ENCODE measurements around the gene CASP6.

Gene CASP6

GRCh38 chr4:109701566-109702410 is 1.5 kb downstream of the CASP6 start:
- intact Hi-C loops (cut with DNase I; ENCODE audit: low total_unique reads), result loop anchor here (2.0 to 5.0 kb wide), 3 partner anchors 29 to 269 kb away; partner anchors contain the start of genes GAR1, PLA2G12A and SEC24B
- no peaks in the 10 kb centered on the region for H3K27me3 ChIP-seq
- no peaks in the 10 kb centered on the region for H3K9me3 ChIP-seq
- peaks cover 0 to 11% (median 5%) of the 10 kb centered on the region in 4 donors for H3K4me1 ChIP-seq
- DNase-seq, result no peak
- peak overlapping the region; percentile 75 to 80 for H3K4me3 ChIP-seq
- peak overlapping the region; percentile 72 to 82 for H3K27ac ChIP-seq
- H3K36me3 ChIP-seq, result peaks cover 0 to 12% (median 6%) of the 10 kb centered on the region in 3 donors
- TF ChIP-seq CTCF (IDR thresholded peaks at IDR 0.05), result no peak

GRCh38 chr4:109699553-109700225 is 3.6 kb downstream of the CASP6 start:
- H3K4me1 ChIP-seq, result peaks cover 0 to 11% (median 5%) of the 10 kb centered on the region in 4 donors
- intact Hi-C loops (cut with DNase I; ENCODE audit: low total_unique reads), result loop anchor here (5.0 kb wide), 2 partner anchors 118 to 267 kb away; partner anchors contain the start of genes GAR1 and SEC24B
- no peaks in the 10 kb centered on the region for H3K27me3 ChIP-seq
- no peaks in the 10 kb centered on the region for H3K9me3 ChIP-seq
- peaks cover 2 to 33% (median 14%) of the 10 kb centered on the region in 3 donors for H3K36me3 ChIP-seq
- H3K4me3 ChIP-seq, result no peak overlapping the region
- no peak for DNase-seq
- TF ChIP-seq CTCF (IDR thresholded peaks at IDR 0.05), result no peak
- H3K27ac ChIP-seq, result no peak overlapping the region

GRCh38 chr4:109698656-109699055 is 4.6 kb downstream of the CASP6 start:
- intact Hi-C loops (cut with DNase I; ENCODE audit: low total_unique reads), result no loop called here
- peaks cover 0 to 11% (median 5%) of the 10 kb centered on the region in 4 donors for H3K4me1 ChIP-seq
- H3K4me3 ChIP-seq, result no peak overlapping the region
- H3K27me3 ChIP-seq, result no peaks in the 10 kb centered on the region
- H3K9me3 ChIP-seq, result no peaks in the 10 kb centered on the region
- no peak for DNase-seq
- no peak for TF ChIP-seq CTCF (IDR thresholded peaks at IDR 0.05)
- H3K27ac ChIP-seq, result no peak overlapping the region
- peaks cover 13 to 44% (median 24%) of the 10 kb centered on the region in 3 donors for H3K36me3 ChIP-seq

- intact Hi-C loops (cut with DNase I; ENCODE audit: low total_unique reads), result no loop called here
These were observed 11.8 kb downstream of the CASP6 start for GRCh38 chr4:109691411-109691920.

More at GRCh38 chr4:109691411-109691920, 11.8 kb downstream of the CASP6 start:
- H3K4me3 ChIP-seq, result no peak overlapping the region
- no peaks in the 10 kb centered on the region for H3K9me3 ChIP-seq
- no peaks in the 10 kb centered on the region for H3K4me1 ChIP-seq
- no peak overlapping the region for H3K27ac ChIP-seq
- DNase-seq, result no peak
- H3K27me3 ChIP-seq, result no peaks in the 10 kb centered on the region
- TF ChIP-seq CTCF (IDR thresholded peaks at IDR 0.05), result no peak
- H3K36me3 ChIP-seq, result peaks cover 61 to 83% (median 67%) of the 10 kb centered on the region in 3 donors
